Activated CD4-positive, alpha-beta T cell treated with anti-CD3 and anti-CD28 coated beads, Interleukin-2, amount 50 U/mL, for 24 hours (primary cell): ENCODE data around the gene HPN.
A peak's percentile ranks its signal among the peaks of the same experiment; 100 is the strongest.
"Not testable (repeated sequence)": the region's sequence is repeated elsewhere in the genome, so short reads cannot be mapped to it uniquely, and the experiment has no call there.

Source experiments
- DNase-seq, 2 donors: peaks; one replicate each; pipeline ENCODE4 v3.0.0-alpha.2; 2020; ENCODE audit warnings: low read depth in 1 of 2, low spot score in 1 of 2

HPN gene

DNA sequence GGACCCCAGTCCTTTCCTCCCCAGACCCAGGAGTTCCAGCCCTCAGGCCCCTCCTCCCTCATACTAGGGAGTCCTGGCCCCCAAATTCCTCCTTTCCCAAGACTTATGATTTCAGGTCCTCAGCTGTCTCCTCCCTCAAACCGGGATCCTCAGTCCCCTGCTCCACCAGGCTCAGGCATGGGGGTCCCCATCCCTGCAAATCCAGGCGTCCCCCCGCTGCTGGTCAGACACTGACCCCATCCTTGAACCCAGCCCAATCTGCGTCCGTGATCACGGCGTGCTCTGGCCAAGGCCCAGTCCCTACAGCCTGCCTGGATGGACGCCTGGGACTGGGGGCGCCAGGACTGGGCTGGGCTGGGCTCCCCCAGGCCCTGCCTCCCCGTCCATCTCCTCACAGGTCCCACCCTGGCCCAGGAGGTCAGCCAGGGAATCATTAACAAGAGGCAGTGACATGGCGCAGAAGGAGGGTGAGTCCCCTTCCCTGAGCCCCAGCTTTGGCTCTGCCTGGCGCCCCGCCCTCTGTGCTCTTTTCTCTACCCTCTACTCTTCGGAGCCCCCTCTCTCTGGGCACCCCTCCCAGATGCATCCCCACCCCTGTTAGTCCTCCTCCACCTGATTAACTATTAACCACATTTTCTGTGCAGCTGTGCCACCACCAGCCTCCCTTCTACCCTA is 672 bp downstream of the HPN start:
- no peak for DNase-seq

- DNase-seq: no peak
Observed at GRCh38 chr19:35042954-35043604, 1.6 kb downstream of the HPN start.

DNA sequence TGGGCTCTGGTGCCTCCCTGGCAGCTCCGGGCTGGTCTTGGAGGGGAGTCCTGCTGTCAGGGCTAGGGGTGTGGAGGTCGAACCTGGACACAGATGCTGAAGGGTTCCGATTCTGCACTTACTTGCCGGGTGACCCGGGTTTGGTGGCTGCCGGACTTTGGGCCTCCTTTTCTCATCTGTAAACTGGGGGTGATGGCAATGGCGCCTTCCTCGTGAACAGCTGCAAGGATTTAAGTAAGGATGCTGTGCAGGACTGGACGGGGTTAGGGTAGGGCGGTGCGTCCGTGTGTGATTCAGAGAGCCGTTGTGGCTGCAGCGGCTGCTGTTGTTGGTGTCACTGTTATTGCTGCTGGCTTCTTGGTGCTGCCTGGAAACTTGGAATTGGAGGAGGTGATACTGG is 2.4 kb downstream of the HPN start:
- DNase-seq: no peak

GRCh38 chr19:35044317-35045117 is 3.0 kb downstream of the HPN start:
- peak; percentile 42 to 48 for DNase-seq

DNA sequence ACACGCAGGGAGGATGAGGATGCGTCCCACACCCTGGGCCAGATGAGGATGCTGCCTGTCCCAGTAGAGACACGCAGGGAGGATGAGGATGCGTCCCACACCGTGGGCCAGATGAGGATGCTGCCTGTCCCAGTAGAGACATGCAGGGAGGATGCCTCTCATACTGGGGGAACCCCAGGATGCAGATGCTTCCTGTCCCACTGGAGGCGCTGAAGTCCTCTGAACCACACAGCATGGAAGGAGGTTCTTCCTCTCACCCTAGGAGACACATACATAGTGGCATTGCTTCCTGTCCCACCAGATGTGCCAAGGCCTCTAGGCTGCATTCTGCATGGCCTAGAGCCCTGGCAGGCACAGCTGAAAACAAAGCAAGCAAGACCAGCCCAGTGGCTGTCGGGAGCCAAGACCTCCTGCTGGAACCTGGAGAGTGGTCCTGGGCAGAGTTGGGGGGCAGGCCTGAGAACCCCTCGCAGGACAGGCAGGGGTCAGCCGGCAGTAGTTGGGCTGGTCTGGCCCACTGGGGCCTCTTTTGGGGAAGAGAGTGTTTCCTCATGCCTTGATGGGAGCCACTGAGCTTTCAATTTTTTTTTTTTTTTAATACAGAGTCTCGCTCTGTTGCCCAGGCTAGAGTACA is 4.3 kb downstream of the HPN start:
- peak in 1 of 2 donors; percentile 34 for DNase-seq

- no peak for DNase-seq
Observed at GRCh38 chr19:35046461-35046860, 4.9 kb downstream of the HPN start.

DNA sequence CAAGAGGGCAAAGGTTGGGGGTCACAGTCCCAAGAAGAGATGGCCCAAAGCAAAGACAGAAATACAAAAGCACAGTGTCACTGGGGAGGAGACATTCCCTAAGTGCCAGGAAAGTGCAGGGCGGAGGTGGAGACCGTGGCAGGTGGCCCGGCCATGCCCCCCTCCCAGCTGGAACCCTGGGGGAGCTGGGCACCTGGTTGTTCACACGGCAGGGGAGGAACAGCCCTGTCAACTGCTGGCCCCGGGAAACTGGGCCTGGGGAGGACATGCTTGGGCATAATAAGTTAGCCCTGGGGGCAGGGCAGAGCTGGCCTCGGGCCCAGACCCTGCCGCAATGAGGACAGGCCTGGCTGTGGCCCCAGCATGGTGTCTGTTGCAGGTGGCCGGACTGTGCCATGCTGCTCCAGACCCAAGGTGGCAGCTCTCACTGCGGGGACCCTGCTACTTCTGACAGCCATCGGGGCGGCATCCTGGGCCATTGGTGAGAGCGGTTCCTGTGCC is 7.4 kb downstream of the HPN start:
- no peak for DNase-seq

- DNase-seq: no peak
Observed at GRCh38 chr19:35049456-35049855, 7.9 kb downstream of the HPN start.

DNA sequence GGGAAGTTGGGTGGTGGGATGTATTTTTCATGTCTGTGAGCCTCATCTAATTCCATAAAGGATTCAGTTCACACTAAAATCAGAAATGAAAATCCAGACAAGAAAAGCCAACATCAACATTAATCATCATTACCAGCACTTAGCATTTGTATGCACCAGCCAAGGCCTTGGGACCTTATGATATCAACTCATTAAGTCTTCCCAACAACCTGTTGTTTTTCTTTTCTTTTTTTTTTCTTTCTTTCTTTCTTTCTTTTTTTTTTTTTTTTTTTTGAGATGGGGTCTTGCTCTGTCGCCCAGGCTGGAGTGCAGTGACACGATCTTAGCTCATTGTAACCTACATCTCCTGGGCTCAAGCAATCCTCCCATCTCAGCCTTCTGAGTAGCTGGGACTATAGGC is 9.1 kb downstream of the HPN start:
- DNase-seq: not testable (repeated sequence)

DNA sequence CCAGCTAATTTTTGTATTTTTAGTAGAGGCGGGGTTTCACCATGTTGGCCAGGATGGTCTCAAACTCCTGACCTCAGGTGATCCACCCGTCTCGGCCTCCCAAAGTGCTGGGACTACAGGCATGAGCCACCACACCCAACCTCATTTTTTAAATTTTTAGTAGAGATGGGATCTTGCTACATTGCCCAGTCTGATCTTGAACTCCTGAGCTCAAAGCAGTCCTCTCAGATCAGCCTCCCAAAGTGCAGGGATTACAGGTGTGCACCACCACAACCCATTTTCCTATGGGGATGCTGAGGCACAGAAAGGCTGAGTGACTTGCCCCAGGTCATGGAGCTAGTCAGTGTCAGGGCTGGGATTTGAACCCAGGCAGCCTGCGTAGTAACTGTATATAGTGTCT is 9.7 kb downstream of the HPN start:
- not testable (repeated sequence) for DNase-seq

DNA sequence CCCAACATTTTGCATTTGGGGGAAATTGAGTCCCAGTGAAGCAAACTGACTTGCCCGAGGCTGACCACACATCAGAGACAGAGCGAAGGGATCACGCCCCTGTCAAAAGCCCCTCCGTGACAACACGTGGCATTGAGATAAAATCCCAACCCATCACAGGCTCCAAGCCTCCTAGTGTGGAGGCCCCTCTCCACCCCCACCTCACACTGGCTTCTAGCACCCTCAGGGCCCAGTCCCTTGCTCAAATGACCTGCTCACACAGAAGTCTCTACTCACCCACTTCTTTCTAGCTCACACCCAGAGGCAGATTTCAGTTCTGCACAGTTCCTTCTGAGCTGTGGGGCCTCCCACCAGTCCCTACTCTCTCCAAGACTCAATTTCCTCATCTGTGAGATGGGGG is 10.3 kb downstream of the HPN start:
- DNase-seq: no peak

GRCh38 chr19:35052599-35053190 is 11.2 kb downstream of the HPN start:
- DNase-seq: no peak

- no peak for DNase-seq
Observed at GRCh38 chr19:35053667-35054293, 12.3 kb downstream of the HPN start.

DNA sequence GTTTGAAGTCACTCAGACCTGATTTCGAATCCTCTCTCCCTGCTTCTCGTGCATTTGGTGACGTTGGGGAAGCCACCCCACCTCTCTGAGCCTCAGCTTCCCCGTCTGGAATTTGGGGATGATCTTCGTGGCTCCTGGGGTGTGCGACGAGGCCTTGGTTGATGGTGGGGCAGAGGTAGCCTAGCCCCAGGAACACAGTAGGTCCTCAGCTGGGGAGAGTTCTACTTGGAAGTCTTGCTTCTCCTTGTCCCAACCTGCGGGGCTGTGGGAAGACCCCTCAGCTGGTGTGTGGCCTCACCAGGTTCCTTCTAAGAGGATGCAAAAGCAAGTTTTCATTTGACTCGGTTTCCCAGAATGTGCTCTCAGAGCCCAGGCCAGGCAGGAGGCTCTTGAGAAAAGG is 13.1 kb downstream of the HPN start:
- DNase-seq: no peak

DNA sequence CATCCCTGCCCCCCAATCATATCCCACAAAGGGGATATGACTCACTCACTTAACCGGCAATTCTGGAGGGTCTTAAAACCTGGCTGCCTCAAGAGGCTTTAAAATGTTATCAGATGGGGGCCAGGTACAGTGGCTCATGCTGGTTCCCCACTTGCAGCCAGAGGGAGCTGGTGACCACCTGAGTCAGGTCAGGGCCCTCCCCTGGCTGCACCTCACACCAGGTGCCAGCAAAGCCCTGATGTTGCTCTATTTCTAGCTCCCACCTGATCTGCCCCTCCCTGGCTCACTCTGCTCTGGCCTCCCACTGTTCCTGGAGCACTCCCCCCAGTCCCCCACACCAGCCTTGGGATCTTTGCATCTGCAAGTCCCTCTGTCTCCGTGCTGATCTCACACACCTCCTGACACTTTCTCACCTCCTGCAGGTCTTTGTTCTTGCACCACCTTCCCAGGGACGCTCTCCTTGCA is 14.2 kb downstream of the HPN start:
- DNase-seq: no peak

DNA sequence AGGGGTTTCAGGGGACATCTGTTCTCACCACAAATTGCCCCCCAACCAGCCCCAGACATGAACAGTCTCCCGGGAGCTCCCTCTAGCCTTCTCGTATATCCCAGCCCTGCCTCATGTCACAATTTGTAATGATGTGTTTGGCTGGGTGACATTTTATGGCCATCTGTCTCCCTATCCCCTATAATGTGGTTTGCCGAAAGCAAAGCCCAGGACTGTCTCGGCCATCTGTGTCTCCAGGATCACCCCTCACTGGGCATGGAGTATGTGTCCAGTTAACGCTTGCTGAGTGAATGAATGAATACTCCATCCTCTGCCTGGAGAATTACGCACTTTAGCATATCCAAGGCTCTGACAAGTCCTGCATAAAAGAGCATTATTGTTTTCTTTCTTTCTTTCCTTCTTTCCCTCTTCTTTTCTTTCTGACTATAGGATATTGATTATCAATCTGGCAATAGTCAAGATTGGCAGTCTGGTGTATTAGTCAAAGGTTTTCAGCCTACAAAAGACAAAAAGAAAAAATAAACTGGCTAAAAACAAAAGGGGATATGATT is 15.1 kb downstream of the HPN start:
- no peak for DNase-seq

GRCh38 chr19:35058370-35058769 is 16.8 kb downstream of the HPN start:
- DNase-seq: no peak

DNA sequence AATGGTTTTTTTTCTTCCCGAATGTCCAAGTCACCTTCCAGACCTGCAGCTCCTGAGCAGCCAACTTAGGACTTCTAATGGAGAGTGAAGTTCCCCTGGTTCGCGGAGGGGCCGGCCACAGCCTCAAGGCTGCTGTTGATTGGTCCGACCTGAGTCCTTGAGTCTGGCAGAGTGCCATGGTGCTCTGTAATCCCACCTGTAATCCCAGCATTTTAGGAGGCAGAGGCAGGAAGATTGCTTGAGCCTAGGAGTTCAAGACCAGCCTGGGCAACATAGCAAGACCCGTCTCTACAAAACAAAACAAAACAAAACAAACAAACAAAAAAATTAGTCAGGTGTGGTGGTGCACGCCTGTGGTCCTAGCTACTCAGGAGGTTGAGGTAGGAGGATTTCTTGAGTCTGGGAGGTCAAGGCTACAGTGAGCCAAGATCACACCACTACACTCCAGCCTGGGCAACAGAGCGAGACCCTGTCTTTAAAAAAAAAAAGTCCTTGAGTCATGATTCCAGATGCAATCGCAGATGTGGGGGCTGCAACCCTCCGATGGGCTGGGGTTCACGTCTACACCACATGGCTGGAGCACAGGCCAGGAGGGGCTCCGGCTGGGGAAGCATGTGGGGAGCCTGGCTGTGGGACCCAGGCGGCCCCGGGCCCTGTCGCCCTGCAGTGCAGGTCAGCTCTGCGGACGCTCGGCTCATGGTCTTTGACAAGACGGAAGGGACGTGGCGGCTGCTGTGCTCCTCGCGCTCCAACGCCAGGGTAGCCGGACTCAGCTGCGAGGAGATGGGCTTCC is 17.7 kb downstream of the HPN start:
- no peak for DNase-seq

- DNase-seq: no peak
Observed at GRCh38 chr19:35059799-35060091, 18.2 kb downstream of the HPN start.
